Stimulated activated CD8-positive, alpha-beta memory T cell treated with anti-CD3 and anti-CD28 coated beads, Interleukin-15, amount 100 ng/mL, for 1 hour (primary cell): ENCODE results near the gene SLC4A8.
"Not testable (repeated sequence)": the region's sequence is repeated elsewhere in the genome, so short reads cannot be mapped to it uniquely, and the experiment has no call there.

Source experiments
- DNase-seq: peaks from one replicate; pipeline ENCODE4 v3.0.0-alpha.2; 2020; ENCODE audit warnings: low read depth

Gene SLC4A8

DNA sequence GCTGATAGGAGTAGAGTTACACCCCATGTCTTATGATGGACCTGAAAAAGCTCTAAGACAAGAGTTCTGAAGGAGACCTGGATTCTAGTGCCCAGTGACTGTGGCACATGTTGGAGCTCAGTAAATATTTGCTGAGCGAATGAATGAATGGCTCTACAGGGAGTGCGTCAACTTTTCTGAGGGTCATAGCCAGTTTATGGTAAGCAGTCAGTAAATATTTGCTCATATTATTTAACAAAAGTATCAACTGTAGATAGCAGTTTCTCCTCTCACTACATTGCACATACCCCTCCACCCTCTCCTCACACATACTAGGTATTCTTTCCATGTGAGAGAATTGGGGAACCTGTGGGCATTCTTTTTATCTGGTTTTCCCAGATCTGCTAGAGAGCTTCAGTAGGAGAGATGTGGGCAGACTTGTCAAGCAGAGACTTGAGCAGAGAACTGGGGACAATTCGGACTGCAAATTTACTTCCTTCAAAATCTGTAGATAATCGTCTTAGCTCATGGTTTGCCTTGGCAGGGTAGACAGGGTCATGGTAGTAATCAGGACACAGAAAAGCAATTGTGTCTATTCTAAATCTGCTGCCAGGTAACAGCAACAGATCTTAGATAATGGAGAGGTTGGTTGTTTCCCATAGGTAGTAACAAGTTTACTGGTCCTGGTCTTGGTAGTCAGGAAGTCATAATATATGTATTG lies 5.7 kb downstream of the SLC4A8 start:
- no peak for DNase-seq

GRCh38 chr12:51432921-51433320 lies 8.3 kb downstream of the SLC4A8 start:
- no peak for DNase-seq

DNA sequence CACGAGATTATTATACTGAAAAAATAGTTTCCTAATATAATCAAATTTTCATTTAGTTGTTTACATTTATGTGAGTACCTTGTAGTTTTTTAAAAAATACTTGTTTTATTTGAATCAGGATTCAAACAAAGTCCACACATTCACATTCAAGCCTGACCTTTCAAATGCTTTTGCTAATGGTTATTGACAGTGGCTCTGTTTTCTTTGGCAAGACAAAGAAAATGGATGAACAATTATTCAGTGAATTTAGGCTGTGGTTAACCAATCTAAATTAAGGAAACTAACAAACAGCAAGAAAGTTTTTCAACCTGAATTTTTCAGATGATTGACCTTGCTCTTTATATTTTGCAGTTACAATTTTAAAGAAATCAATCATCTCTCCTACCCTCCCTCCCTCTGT lies 9.7 kb downstream of the SLC4A8 start:
- no peak for DNase-seq

DNA sequence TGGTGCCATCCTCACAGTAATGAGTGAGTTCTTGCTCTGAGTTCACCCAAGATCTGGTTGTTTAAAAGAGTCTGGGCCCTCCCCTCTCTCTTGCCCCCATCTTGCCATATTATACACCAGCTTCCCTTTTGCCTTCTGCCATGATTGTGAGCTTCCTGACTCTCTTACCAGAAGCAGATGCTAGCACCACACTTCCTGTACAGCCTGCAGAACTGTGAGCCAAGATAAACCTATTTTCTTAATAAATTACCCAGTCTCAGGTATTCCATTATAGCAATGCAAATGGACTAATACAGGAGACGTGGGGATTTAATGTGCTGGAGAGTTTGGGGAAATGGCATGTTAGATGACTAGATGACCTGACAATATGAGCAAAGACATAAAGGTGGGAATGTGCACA lies 12.8 kb downstream of the SLC4A8 start:
- DNase-seq = no peak

- DNase-seq = no peak
Measured at GRCh38 chr12:51439330-51439729, 14.7 kb downstream of the SLC4A8 start.

DNA sequence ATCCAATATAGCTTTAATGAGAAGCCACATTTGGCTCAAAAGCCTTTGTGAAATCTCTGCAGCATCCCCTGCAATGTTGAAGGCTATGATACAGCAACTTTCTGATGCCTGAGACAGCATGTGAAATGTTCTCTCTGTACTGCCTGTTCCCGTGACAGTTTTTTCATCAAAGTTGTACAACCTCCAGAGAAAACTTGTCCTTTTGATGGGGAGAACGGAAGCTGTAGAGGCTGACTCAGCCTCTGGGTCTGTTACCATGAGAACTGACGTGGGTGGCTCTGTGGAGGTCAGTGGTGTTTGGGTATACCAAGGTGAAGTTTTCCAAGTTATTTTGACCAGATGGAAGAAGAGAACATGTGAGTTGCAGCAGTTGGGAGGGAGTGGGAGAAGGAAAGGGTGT lies 17.0 kb downstream of the SLC4A8 start:
- no peak for DNase-seq

DNA sequence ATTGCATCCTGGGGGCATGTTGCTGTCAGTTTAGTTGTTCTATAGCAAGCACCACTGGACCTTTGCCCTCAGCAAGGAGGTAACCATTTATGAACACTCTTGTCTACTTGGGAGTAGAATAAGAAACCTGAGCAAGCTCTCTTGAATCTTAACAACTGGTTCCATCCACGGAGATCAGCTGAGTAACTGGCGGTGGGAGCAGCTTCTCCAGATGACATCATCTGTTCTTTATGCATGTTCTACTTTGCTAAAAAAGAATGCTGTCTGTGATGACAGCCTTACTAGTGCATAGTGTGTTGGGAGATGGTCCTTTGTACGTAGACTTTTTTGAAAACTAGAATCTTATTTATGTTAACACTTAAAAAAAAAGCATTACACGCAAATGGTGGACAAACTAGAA lies 17.7 kb downstream of the SLC4A8 start:
- DNase-seq = no peak

GRCh38 chr12:51443573-51443972 lies 18.9 kb downstream of the SLC4A8 start:
- DNase-seq = no peak

GRCh38 chr12:51448618-51449256 lies 24.1 kb downstream of the SLC4A8 start:
- DNase-seq = no peak

- DNase-seq = no peak
Measured at GRCh38 chr12:51449580-51450246, 25.1 kb downstream of the SLC4A8 start.

GRCh38 chr12:51450333-51450732 lies 25.7 kb downstream of the SLC4A8 start:
- DNase-seq = no peak

GRCh38 chr12:51450806-51451205 lies 26.2 kb downstream of the SLC4A8 start:
- DNase-seq = no peak

- DNase-seq = not testable (repeated sequence)
Measured at GRCh38 chr12:51454016-51454415, 29.4 kb downstream of the SLC4A8 start.

- DNase-seq = not testable (repeated sequence)
Measured at GRCh38 chr12:51455050-51455449, 30.4 kb downstream of the SLC4A8 start.

- DNase-seq = no peak
Measured at GRCh38 chr12:51458635-51459034, 34.0 kb downstream of the SLC4A8 start.

DNA sequence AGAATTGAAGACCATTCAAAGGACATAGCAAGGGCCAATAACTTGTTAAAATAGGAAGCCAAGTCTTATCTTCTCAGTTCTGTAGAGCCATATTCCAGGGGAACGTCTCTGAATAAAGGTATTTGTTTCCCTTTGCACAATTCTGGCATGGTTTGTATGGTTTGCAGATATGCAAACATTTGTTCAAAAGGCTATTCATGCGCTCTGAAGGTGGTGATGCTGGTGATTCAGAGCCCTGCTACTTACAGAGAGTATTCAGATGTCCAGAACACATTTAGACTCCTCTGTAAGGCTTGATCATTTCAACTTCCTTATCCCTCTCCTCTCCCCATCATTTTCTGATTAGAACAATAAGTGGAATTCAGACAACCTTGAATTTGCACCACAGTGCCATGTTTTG lies 35.9 kb downstream of the SLC4A8 start:
- DNase-seq = no peak

DNA sequence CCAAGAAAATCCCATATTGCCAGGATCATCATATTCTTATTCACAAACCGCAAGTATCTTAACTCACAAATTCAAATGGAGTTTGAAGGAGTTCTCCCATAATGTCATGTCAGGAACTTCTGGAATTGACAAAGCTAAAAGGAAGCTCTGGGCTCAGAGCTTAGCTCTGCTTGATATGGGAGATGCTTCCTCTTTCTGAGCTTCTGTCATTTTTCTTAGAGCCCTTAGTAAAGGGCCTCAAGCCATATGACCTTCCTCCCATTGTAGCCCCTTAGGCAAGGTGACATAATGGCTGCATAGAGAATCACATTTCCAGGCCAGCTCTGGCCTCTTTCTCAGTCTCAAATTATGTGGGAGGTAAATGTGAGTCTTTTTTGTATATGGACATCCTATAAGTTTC lies 40.9 kb downstream of the SLC4A8 start:
- DNase-seq = no peak

GRCh38 chr12:51470116-51470515 lies 45.5 kb downstream of the SLC4A8 start:
- no peak for DNase-seq

DNA sequence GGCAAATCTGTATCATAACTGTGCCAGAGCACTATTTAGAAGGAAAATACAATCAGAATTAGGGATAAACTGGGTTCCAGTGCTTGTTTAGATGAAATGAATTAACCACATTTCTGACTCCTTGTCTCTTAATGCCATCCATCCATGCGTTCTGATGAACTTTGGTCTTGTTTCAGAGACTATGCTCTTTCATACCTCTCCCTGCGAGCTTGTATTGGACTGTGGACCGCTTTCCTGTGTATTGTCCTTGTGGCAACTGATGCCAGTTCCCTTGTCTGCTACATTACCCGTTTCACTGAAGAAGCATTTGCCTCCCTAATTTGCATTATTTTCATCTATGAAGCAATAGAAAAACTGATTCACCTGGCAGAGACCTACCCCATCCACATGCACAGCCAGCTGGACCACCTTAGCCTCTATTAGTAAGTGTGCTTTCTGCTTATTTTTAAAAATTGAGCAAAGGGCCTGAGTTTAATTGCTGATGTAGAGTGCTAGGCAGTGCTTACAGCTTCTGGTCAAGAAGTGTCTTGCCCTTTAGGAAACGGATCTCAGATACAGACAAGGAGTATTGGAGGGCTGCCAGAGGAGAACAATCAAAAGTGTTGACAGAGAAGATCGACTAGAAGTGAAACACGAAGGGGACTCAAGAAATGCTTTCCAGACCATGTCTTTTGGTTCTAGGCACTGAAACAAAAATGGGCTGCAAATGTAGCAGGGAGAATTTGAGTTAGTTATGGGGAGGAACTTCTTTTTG lies 46.7 kb downstream of the SLC4A8 start:
- no peak for DNase-seq

DNA sequence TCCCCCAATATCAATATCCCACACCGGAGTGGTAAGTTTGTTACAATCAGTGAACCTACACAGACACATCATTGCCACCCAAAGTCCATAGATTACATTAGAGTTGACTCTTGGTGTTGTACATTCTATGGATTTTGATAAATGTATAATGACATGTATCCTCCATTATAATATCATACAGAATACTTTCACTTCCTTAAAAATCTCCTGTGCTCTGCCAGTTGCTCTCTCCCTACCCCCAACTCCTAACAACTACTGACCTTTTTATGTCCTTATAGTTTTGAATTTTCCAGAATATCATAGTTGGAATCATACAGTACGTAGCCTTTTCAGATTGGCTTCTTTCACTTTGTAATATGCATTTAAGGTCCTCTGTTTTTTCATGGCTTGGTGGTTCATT lies 48.4 kb downstream of the SLC4A8 start:
- DNase-seq = no peak

DNA sequence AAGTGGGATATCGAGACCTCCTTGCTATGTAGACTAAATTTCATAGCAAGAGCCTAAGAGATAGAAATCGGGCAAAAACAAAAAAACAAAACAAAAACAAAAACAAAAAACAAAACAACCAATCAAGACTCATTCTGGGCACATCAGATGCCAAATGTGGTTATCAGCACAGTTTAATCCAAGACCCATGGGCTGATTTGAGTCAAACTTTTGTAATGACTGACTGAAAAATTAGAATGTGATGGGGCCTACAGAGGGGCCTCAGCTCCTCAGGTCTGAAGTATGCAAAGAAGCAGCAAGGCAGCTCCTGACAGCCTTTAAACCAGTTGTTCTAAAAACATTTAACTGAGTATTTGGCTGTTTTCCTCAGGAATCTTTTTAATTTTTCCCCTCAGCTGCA lies 49.3 kb downstream of the SLC4A8 start:
- DNase-seq = no peak

GRCh38 chr12:51475543-51475942 lies 50.9 kb downstream of the SLC4A8 start:
- DNase-seq = no peak

DNA sequence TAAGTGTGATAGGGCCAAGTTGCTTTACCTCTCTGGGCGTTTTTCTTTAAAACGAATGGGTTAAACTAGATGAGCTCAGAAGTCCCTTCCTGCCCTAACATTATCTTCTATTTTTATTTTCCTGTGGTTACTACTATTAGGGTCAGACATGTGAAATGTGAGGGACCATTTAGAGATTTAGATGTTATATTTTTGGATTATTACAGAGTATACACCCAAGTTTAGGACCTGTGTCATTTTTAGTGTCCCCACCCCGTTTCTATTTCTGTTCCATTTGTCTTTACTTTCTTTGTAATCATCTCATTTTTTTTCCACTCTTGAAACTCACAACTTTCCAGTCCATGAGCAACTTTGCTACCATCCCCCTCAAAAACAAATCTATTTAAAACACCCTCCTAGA lies 56.3 kb downstream of the SLC4A8 start:
- DNase-seq = no peak
